GM12878 (cell line): ENCODE data around the gene GPR107. TPM values are rescaled to one million over a fixed set of nuclear protein-coding genes. Genes with fewer than 3 reads are reported as not detected.

Source experiments
- ATAC-seq: fragments of 200-7000 bp; cut with Tn5 transposase; 3 replicates; pipeline ENCODE4 v1.9.1; 2020; ENCODE audit warnings: mild to moderate bottlenecking, moderate library complexity
- BruUV-seq: library from RNA; stranded (reverse); fragments of 400-500 nt; replicated peaks from 2 replicates; lab custom pipeline; 2021; lab: Mats Ljungman, UMichigan
- CTCF ChIA-PET: fragments of 300-600 bp; sonication (Branson Sonifier 250); formaldehyde crosslinking; extraction: SDS; loops from one replicate; lab custom pipeline; 2021; ENCODE audit warnings: inconsistent platforms; lab: Yijun Ruan, JAX
- POLR2A ChIA-PET: fragments of 350-600 bp; formaldehyde crosslinking; extraction: SDS; loops from one replicate; lab custom pipeline; 2021; ENCODE audit warnings: inconsistent platforms; lab: Charles Lee
- RAD21 ChIA-PET: fragments of 300-600 bp; sonication (Branson Sonifier 250); formaldehyde crosslinking; loops from one replicate; lab custom pipeline; 2023; ENCODE audit warnings: antibody characterized with exemption; ENCODE audit not compliant: unreplicated experiment; lab: Charles Lee
- SMC1A ChIA-PET: fragments of 300-600 bp; sonication (Branson Sonifier 250); formaldehyde crosslinking; loops from one replicate; lab custom pipeline; 2023; ENCODE audit not compliant: unreplicated experiment, uncharacterized antibody; lab: Charles Lee
- DNase-seq: peaks from one replicate; pipeline ENCODE4 v3.0.0-alpha.2; 2011; ENCODE audit warnings: low read depth, low spot score
- FAIRE-seq: peaks from 3 replicates; lab custom pipeline; 2011; peaks lifted over from hg19 to GRCh38; lab: Jason Lieb, UNC
- H2AFZ ChIP-seq: 2 replicates; pipeline ENCODE4 v1.6.0; 2011; ENCODE audit warnings: low read depth, low read length, control low read depth; ENCODE audit not compliant: control insufficient read depth
- H3K27ac ChIP-seq: 2 replicates; pipeline ENCODE4 v1.5.1; 2011; ENCODE audit warnings: control low read depth; ENCODE audit not compliant: control insufficient read depth, insufficient read depth
- H3K27me3 ChIP-seq, 2 experiments: replicated peaks in 1 of 2; 2 replicates each; pipeline versions ENCODE4 v1.6.0 to v1.6.1; 2011; ENCODE audit warnings: low read length in 1 of 2; ENCODE audit not compliant: control insufficient read depth in 2 of 2, insufficient read depth in 2 of 2
- H3K36me3 ChIP-seq, 2 experiments: 2 replicates each; pipeline ENCODE4 v1.5.1; 2011; ENCODE audit warnings: low read length in 1 of 2; ENCODE audit not compliant: control insufficient read depth in 2 of 2, insufficient read depth in 2 of 2
- H3K4me1 ChIP-seq: 2 replicates; pipeline ENCODE4 v1.6.1; 2011; ENCODE audit warnings: mild to moderate bottlenecking, low read length, moderate library complexity, mixed read lengths; ENCODE audit not compliant: control insufficient read depth, insufficient read depth
- H3K4me2 ChIP-seq: 2 replicates; pipeline ENCODE4 v1.6.0; 2011; ENCODE audit warnings: control low read depth; ENCODE audit not compliant: control insufficient read depth, insufficient read depth
- H3K4me3 ChIP-seq: fragments of 200-600 bp; sonication (generic); 2 replicates; pipeline ENCODE4 v1.5.1; 2016
- H3K79me2 ChIP-seq: 2 replicates; pipeline ENCODE4 v1.6.0; 2011; ENCODE audit warnings: low read length; ENCODE audit not compliant: control insufficient read depth, insufficient read depth
- H3K9ac ChIP-seq: 2 replicates; pipeline ENCODE4 v1.8.0; 2011; ENCODE audit warnings: low read length, control low read depth, mixed read lengths; ENCODE audit not compliant: control insufficient read depth, insufficient read depth
- H3K9me3 ChIP-seq: replicated peaks from 3 replicates; pipeline ENCODE4 v1.5.1; 2011; ENCODE audit warnings: mild to moderate bottlenecking, low read length; ENCODE audit not compliant: control insufficient read depth, insufficient read depth
- H4K20me1 ChIP-seq: 2 replicates; pipeline ENCODE4 v1.6.0; 2011; ENCODE audit not compliant: control insufficient read depth, insufficient read depth
- ATF2 ChIP-seq: IDR thresholded peaks from 2 replicates; pipeline ENCODE4 v1.6.1; 2012; ENCODE audit warnings: low read length, inconsistent platforms
- E2F4 ChIP-seq: IDR thresholded peaks from 2 replicates; pipeline ENCODE4 v1.6.1; 2012; ENCODE audit warnings: low read depth, low read length, improper control_type of control experiment
- MLLT1 ChIP-seq: fragments of 450-650 bp; IDR thresholded peaks from 2 replicates; pipeline ENCODE4 v1.6.1; 2016; ENCODE audit warnings: mild to moderate bottlenecking
- NFYA ChIP-seq: IDR thresholded peaks from 2 replicates; pipeline ENCODE4 v1.6.1; 2011; ENCODE audit warnings: low read depth, mild to moderate bottlenecking, low read length, improper control_type of control experiment, borderline replicate concordance
- RELB ChIP-seq: fragments of 450-650 bp; IDR thresholded peaks from 2 replicates; pipeline ENCODE4 v1.6.1; 2017; ENCODE audit warnings: low read depth, mild to moderate bottlenecking, moderate library complexity
- SUZ12 ChIP-seq: fragments of 200-600 bp; sonication (generic); IDR thresholded peaks from one replicate; pipeline ENCODE4 v1.6.1; 2018; ENCODE audit warnings: antibody characterized with exemption, mild to moderate bottlenecking; ENCODE audit not compliant: unreplicated experiment
- TCF3 ChIP-seq: IDR thresholded peaks from 2 replicates; pipeline ENCODE4 v1.6.1; 2012; ENCODE audit warnings: low read depth, mild to moderate bottlenecking, low read length, borderline replicate concordance; ENCODE audit not compliant: insufficient read depth
- TCF7 ChIP-seq: IDR thresholded peaks from 2 replicates; pipeline ENCODE4 v1.6.1; 2014; ENCODE audit warnings: antibody characterized with exemption, borderline replicate concordance
- USF1 ChIP-seq: IDR thresholded peaks from 2 replicates; pipeline ENCODE4 v1.6.1; 2011; ENCODE audit warnings: borderline replicate concordance, low read depth, mild to moderate bottlenecking, moderate library complexity, mixed read lengths, low read length; ENCODE audit not compliant: insufficient read depth; ENCODE audit errors: extremely low read length
- ZNF592 ChIP-seq: fragments of 450-650 bp; IDR thresholded peaks from 2 replicates; pipeline ENCODE4 v1.6.1; 2017; ENCODE audit warnings: mild to moderate bottlenecking, moderate library complexity
- WGBS: methylation state at CpG from one replicate; pipeline ENCODE4 v1.1.6; 2016; ENCODE audit warnings: low lambda C conversion rate; ENCODE audit not compliant: insufficient replicate concordance, insufficient coverage; ENCODE audit errors: missing lambda C conversion rate; 5-methylcytosine and 5-hydroxymethylcytosine counted together
- in situ Hi-C: fragments of 300-500 bp; cut with MboI; formaldehyde crosslinking; loops from 9 replicates; pipeline ENCODE4 v1.14.3; 2018; ENCODE audit warnings: mixed read lengths
- intact Hi-C: fragments of 100-400 bp; cut with micrococcal nuclease; formaldehyde crosslinking; loops from one replicate; pipeline ENCODE4 v1.14.2; 2022; ENCODE audit not compliant: unreplicated experiment
- polyA plus RNA-seq, 11 experiments: library from polyadenylated mRNA; depleted of rRNA in 4 of 11; unstranded in 6 of 11; stranded (reverse) in 5 of 11; fragments of >200 nt; fragmentation: Nextera tagmentation in 4 of 11; fragmentation: Illumina TruSeq in 1 of 11; extraction: Ambion mirVana in 4 of 11; extraction: Trizol in 1 of 11; gene quantifications; 1 replicate in 1 of 11; 2 replicates in 10 of 11; pipeline versions ENCODE4 v1.2.1 to v1.2.3, GENCODE V29; 2011 to 2016; ENCODE audit warnings: inconsistent platforms in 2 of 11, missing spikeins in 2 of 11, low read depth in 1 of 11
- total RNA-seq, 4 experiments: library from RNA; depleted of rRNA in 3 of 4; stranded (reverse); fragments of >200 nt in 3 of 4; fragmentation: Illumina TruSeq in 1 of 4; extraction: Trizol in 1 of 4; gene quantifications; 2 replicates each; pipeline versions ENCODE4 v1.2.1 to v1.2.3, GENCODE V29; 2013 to 2021

The GPR107 gene
- total and polyA plus RNA-seq, 10 of the 15 experiments (the other 5 are each of a cell fraction or from before 2014, with no cell fraction given), result 2.7 to 21.4 (median 10.6) TPM

GRCh38 chr9:130040984-130041647 lies 12.6 kb upstream of the GPR107 start:
- RAD21 ChIA-PET, result interaction anchor here (0.9 to 13.2 kb wide), 8 partner anchors 15 to 154 kb away, joined by 3 to 254 read pairs (median 31); no protein-coding TSS in a partner anchor
- H3K9ac ChIP-seq, result peak overlapping the region; percentile 100
- no peaks in the 10 kb centered on the region for H4K20me1 ChIP-seq
- intact Hi-C loops (no loop called here), in situ Hi-C loops (loop anchor here (5.0 to 25.0 kb wide), 2 partner anchors 154 to 1671 kb away; no protein-coding TSS in a partner anchor)
- peaks cover 95% of the 10 kb centered on the region for H3K79me2 ChIP-seq
- CTCF ChIA-PET, result interaction anchor here (0.9 to 1.9 kb wide), 4 partner anchors 9 to 156 kb away, joined by 3 to 7 read pairs (median 4); no protein-coding TSS in a partner anchor
- no peak for FAIRE-seq
- peaks cover 22% of the 10 kb centered on the region for H3K4me1 ChIP-seq
- 2% methylated on average over 7 of the region's 7 CpGs for WGBS
- no peak for DNase-seq
- POLR2A ChIA-PET, result interaction anchor here (0.7 to 12.8 kb wide), 11 partner anchors 9 to 155 kb away, joined by 3 to 247 read pairs (median 5); no protein-coding TSS in a partner anchor
- H3K4me3 ChIP-seq, result peak overlapping the region; percentile 95
- H3K27me3 ChIP-seq, result no peaks in the 10 kb centered on the region
- no TSS peak for BruUV-seq
- H2AFZ ChIP-seq, result no peak overlapping the region
- peak overlapping the region; percentile 83 for H3K27ac ChIP-seq
- H3K9me3 ChIP-seq, result no peaks in the 10 kb centered on the region
- peak; percentile 9; the same call in 1 of the 3 replicates for ATAC-seq
- H3K4me2 ChIP-seq, result peak overlapping the region; percentile 34
- SMC1A ChIA-PET, result interaction anchor here (0.6 to 28.7 kb wide), 13 partner anchors 9 to 154 kb away, joined by 3 to 763 read pairs (median 4); no protein-coding TSS in a partner anchor
- no peaks in the 10 kb centered on the region; a peak in 1 of 4 replicates for H3K36me3 ChIP-seq
- no peak for TF ChIP-seq NFYA
- TF ChIP-seq RELB, result no peak
- no peak for TF ChIP-seq USF1
- no peak for TF ChIP-seq E2F4
- TF ChIP-seq ATF2, result no peak
- TF ChIP-seq TCF3, result no peak
- no peak for TF ChIP-seq ZNF592
- TF ChIP-seq SUZ12, result no peak
- TF ChIP-seq TCF7, result no peak
- peak; percentile 99 for TF ChIP-seq MLLT1
